HG03108 (cell line): ENCODE data around the gene PDSS1.
A peak's percentile ranks its signal among the peaks of the same experiment; 100 is the strongest.

Experiments used
- ATAC-seq: cut with Tn5 transposase; IDR thresholded peaks from one replicate; pipeline ENCODE4 v1.9.1; 2021; ENCODE audit warnings: moderate library complexity; ENCODE audit not compliant: unreplicated experiment

Gene PDSS1

DNA sequence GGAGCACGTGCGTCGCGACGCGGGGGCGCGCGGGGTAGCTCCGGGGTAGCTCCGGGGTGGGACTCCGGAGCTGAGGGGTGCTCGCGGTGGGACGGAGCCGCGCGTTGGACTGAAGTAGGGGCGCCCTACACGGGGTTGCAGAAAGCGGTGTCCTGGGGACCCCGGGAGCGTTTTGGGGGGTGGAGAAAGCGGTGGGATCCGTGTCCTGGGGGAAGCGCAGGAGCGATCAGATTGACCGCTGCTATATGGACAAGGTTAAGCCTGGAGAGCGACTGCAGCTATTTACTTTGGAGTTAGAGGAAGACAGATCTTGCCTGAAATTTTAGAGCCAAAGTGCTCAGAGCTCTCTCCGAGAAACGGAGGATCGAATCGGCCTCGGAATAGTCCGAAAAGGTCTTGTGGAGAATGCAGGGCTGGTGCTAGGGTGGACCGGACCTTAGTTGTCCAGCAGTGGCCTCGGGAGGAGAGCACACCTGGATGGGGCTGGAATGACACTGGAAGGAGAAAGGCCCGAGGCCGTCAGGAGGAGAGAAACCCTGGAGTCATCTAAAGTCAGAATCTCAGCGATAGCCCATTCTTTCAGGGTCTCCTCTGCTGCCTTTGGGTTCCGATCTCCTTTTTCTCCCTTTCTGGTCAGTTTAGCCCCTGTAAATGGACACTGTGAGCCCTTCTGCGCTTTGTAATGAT, 564 bp downstream of the PDSS1 start:
- no peak for ATAC-seq

DNA sequence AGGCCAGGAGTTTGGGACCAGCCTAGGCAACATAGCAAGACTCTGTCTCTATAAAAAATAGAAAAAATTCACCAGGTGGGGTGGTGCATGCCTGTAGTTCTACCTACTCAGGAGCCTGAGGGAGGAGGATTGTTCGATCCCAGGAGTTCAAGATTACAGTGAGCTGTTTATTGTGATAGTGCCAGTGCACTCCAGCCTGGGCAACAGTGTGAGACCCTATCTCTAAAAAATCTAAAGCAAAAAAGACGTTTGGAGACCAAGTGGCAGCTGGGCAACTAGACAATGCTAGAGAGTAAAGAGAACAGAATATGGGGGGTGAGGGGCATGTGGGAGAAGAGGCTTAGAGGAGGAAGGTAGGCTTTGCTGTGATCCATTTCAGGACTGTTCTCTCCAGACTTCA, 1.4 kb downstream of the PDSS1 start:
- no peak for ATAC-seq

DNA sequence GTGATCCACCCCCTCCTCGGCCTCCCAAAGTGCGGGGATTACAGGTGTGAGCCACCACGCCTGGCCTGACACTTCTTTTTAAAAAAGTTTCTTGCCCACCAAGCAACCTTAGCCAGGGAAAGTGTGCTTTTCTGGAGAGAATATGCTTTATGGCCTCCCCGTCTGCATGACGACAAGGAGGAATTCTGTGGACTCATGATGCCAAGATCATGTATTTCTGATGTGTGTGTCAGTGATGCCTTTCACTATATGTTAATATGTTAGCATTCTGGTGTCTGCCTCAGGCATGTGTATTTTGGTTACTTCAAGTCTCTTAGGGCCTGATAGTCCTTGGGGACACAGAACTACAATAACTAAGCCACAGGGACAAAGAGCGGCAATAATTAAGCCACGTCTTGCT, 2.1 kb downstream of the PDSS1 start:
- no peak for ATAC-seq

DNA sequence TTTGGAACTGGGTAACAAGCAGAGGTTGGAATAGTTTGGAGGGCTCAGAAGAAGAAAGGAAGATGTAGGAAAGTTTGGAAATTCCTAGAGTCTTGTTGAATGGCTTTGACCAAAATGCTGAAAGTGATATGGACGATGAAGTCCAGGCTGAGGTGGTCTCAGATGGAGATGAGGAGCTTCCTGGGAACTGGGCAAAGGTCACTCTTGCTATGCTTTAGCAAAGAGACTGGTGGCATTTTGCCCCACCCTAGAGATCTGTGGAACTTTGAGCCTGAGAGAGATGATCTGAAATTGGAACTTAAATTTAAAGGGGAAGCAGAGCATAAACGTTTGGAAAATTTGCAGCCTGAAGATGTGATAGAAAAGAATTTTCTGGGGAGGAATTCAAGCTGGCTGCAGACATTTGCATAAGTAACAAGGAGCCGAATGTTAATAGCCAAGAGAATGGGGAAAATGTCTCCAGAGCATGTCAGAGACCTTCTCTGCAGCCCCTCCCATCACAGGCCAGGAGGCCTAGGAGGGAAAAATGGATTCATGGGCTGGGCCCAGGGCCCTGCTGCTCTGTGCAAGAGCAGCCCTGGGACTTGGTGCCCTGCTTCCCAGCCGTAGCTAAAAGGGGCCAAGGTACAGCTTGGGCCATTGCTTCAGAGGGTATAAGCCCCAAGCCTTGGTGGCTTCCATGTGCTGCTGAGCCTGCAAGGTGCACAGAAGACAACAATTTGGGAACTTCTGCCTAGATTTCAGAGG, 3.6 kb downstream of the PDSS1 start:
- no peak for ATAC-seq

DNA sequence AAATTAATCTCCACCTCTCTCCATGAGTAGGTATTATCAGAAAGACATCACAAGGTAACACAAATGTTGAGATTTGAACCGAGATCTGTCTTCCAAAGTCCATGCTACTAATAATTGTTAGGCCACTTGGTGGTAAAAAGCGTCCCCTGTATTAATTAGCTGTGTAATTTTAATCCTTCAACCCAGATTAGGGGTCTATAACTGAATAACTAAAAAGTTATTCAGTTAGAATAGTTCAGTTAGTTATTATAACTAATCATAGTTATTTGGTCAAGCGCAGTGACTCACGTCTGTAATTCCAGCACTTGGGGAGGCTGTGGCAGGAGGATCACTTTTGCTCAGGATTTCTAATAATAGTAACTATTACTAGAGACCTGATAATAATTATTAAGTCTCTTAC, 5.6 kb downstream of the PDSS1 start:
- no peak for ATAC-seq

DNA sequence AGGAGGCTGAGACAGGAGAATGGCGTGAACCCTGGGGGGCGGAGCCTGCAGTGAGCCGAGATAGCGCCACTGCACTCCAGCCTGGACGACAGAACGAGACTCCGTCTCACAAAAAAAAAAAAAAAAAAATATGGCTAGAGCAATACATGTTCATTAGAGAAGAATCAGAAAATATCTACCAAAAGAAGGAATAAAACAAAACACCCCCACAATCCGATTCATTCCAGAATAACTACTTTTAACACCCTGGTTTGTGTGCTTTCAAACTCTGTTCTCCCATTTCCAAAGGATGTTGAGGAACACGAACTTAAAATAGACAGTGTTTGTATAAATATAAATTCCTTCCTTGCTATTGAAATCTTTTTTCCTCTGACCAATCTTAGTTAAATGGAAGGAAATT, 6.5 kb downstream of the PDSS1 start:
- ATAC-seq = no peak

DNA sequence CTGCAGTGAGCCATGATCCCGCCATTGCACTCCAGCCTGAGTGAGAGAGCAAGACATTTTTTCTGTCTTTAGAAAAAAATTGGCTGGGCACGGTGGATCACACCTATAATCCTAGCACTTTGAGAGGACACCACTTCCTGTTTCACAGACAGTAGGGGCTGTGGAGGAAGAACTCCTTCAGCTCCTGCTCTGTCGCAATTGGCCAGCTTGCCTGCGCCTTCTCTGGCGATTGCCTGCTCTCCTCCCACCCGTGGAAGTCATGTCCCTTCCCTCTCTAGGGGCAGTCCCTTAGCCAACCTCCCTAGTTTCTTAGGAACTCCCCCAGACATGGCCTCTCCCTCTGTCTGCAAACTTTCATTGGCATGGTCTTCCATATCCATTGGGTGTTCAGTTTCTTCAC, 8.7 kb downstream of the PDSS1 start:
- ATAC-seq = no peak

DNA sequence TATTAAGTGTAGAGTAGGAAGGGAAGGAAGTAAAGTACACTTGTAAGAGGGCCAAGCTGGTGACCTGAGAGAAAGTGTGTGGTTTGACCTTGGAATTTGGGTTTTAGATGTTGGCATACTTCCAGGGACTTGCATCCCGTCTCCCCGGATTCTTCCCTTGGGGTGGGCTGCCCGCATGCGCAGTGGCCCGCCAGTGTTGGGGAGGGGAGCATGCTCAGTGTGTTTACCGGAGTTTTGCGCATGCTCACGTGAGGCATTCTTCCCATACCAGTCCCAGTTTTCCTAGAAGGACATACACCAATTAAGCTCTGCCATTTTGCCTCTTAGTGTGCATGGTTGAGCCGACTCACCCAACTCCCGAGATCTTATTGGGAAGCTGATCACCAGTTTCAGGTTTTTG, 9.4 kb downstream of the PDSS1 start:
- no peak for ATAC-seq

DNA sequence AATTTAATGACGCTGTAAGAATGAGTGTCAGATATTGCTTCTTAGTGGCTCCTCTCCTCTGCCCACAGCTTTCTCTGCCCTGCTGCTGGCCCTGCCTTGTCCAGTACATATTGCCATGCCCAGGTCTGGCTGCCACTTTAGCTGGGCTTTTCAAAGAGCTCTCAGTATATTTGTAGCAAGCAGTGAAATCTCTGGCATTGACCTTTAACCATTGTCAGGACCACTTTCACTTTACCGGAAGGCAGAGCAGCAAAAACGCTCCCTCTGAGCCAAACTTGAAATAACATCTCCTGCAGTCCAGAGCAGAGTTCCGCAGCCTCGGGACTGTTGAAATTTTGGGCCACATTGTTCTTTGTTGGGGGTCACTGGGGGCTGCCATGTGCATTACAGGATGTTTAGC, 13.8 kb downstream of the PDSS1 start:
- no peak for ATAC-seq

DNA sequence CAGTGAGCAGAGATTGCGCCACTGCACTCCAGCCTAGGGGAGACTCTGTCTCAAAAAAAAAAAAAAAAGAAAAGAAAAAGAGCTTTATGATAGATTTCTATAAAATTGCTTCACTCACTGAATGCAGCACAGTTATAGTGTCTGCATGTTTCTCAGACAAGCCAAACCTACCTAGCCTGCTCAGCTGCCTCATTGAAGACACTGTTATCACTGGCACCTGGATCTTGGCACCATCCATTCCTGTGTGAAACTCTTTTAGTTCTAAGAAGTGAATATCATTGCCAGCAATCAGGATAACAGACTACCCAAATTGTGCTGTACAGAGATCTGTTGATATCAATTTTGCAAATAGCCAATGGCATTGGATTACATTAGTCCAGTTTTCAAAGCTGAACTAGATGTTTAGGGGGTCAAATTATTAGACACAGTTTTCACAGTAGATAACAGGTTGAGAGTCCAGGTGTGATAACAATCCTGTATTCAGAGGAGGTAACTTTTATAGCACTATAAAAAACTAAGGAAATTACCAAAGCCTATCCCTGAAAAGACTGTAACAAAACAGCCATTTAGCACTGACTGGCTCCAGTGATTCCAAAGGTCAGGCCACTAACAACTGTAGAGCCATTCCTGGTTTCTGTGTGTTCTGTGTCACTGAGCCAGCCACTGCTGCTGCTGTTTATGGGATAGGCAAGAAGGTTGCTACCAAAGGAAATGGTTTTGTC, 17.1 kb downstream of the PDSS1 start:
- no peak for ATAC-seq

DNA sequence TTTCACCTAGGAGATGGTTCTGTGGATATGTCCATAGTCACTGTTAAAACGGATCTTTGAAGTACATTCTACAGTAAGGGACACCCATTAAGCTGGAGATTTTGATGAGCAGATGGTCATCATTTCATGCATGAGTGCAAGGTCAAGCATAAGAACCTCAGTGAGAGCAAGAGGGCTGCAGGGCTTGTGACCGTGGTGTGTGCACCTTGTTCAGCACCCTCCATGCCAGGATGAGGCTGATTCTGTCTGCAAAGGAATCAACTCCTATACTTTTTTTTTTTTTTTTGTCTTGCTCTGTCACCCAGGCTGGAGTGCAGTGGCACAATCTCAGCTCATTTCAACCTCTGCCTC, 17.6 kb downstream of the PDSS1 start:
- no peak for ATAC-seq

DNA sequence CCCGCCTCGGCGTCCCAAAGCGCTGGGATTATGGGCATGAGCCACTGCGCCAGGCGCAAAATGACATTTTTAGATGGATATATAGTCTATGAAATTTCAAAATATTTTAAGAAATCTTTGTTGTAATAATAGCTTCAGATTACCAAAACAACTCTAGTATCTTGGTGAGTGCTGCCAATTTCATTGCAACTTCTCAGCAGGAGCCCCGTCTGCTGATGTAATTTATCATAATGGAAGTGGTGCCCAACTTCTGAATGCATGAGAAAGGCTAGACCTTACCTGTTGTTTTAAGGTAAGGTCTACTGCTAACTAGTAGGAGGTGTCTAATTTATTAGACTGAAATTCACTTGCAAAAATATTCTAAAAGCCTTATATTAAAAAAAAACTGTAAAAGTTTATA, 20.0 kb downstream of the PDSS1 start:
- ATAC-seq = no peak

DNA sequence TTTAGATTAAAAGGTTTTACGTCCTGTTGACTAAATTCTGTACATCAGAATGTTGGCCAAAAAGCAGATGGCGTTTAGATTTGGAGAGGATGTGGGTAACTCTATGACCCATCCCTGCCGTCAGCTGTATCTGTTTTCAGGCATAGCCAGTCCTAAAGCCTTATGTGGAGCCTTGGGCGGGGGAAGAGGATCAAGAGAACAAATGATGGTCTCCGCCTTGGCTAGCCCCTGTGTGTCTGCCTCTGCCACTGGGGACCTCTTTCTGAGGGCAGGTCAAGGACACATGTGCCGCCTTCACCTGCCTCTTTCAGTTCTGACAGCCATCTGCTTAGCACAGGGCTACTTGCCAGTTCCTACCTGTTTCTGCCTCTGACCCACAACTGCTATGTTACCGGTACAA, 24.1 kb downstream of the PDSS1 start:
- ATAC-seq = no peak

DNA sequence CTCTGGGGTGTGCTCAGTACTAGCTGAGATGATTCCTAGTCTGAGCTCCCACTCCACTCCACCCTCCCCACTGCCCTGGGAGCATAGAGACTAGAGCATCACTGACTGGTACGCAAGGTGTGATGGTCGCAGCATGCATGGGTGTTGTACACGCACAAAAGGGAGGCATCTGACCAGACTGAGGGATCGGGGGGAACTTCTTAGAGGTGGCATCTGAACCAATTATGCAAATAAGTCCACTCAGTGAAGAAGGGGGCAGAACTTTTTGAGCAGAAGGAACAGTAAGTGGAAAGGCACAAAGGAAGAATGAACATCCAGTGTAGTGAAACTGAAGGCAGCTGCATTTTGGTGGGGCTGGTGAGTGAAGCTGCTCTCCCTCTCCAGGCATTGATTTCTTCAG, 25.5 kb downstream of the PDSS1 start:
- no peak for ATAC-seq

DNA sequence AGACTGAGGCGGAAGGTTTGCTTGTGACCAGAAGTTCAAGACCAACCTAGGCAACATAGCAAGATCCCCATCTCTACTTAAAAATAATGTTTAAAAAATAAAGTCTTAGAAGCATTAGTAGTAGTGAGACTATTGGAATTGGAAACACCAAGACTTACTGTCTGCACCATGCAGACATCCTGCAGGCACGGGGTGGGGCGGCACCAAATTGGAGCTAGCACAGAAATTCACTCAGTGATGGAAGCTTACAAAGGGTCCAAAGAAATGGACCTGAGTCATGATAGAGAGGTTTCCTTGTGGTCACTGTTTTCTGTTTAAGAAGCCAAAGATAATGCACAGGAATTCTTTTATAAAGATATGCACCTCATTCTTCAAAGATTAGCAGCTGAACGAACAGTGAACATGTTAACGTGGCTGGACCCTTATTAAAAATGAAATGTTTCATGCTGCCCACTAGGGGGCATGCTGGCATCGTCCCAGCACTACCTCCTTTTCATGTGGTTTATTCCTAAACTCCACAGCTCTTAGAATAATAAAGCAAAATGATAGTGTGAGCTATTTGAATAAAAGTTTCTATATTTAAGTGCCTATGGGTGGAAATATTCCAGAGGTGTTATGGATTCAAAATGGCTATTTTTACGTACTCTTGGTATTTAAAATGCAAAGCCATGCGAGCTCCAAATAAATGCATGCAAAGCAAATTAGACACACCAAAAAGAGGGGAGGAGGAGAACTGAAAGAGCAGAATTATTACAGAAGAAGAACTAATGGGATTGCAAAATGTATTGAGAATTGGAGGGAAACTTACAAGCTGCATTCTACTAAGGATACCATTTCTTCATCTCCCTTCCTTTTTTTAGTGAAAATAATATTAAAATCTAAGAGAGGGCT, 28.6 kb downstream of the PDSS1 start:
- ATAC-seq = peak; percentile 55

DNA sequence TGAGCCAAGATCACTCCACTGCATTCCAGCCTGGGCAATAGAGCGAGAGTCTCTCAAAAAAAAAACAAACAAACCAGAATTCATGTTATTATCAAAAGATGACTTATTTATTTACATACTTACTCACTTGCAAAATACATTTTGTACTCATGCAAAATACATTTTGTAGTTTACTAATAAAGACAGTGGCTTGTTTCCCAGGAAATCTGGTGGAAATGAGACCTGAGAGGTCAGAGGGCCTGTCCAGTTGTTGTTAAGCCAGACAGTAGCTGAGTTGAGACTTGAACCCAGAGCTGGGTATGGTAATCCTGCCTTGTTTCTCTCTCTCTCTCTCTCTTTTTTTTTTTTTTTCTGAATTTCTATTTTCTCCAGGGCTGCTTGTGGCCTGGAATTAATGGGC, 29.5 kb downstream of the PDSS1 start:
- ATAC-seq = no peak

DNA sequence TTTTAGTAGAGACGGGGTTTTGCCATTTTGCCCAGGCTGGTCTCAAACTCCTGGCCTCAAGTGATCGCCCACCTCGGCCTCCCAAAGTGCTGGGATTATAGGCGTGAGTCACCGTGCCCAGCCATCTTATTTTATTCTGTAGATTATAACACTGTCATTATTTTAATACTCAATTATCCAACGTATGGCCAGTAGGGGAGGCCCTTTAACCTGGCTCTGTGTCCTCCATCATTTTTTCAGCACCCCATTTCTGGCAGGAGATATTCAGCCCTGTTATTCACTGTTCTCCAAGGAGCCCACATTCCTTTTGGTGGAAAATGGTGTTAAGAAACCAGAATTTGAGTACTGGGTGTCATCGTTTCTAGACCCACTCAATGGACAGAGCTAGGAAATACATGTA, 31.5 kb downstream of the PDSS1 start:
- no peak for ATAC-seq

DNA sequence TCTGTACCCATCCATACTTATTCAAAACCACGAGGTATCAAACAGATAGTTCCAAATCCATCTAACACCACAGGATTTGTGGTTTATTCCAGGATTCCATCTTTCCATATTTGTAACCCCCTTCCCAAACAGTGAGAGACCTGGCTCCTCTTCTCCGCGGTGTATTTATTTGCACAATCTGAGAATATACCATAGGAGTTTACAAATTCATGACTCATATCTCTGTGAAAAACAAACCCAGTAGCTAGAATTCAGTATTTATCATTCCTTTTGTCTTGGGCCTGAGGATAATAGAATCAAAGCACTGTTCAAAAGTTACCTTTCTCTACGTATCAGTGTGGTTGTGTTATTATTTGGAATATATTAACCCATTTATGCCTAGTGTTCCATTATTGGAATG, 31.9 kb downstream of the PDSS1 start:
- ATAC-seq = no peak

DNA sequence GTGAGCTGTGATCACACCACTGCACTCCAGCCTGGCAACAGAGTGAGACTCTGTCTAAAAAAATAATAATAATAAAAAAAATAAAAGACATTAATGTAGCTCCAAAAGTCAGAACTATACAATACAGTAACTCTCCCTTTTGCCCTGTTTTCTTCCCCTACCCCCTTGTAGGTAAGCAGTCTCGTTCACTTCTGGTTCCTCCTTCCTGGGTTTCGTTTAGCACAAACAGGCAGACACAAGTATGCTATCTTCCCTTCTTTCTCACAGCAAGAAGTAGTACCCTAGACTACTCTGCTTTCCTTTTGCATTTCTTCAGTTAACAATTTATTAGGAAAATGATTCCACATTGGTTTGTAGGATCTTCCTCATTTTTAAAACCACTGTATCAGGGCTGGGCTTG, 33.1 kb downstream of the PDSS1 start:
- ATAC-seq = no peak

DNA sequence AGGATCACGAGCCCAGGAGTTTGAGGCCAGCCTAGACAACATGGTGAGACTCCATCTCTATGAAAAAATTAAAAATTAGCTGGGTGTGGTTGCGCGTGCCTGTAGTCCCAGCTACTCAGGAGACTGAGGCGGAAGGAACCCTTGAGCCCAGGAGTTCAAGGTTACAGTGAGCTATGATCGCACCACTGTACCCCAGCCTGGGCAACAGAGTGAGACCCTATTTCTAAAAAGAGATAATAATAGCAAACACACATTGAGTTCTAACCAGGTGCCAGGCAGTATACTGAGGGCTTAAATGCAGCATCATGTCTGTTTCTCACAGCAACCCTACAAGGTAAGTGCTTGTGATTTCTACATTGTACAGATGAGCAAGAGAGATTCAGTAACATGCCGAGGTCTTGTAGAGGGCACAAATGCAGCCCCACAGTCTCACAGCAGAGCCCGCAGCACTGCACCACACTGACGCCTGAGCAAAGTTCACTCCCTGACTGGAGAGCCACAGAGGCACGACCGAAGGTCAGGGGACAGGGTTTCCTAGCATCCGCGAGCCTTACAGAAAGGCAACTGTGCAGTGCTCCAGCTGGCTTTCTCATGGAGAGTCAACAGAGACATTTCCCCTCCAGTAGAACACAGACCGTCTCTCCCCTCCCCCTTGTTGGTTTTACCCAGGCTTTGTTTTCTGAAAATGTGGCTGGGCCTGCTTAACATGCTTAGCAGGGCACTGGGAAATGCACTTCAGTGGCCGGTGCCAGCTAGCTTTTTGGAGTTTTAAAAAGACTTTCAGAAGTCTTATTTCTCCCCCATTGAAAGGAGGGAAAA, 36.5 kb downstream of the PDSS1 start:
- ATAC-seq = no peak
